ENCODE measurements around the gene TRIL. TPM values are rescaled to one million over a fixed set of nuclear protein-coding genes. Genes with fewer than 3 reads are reported as not detected.

TRIL gene
- total and polyA plus RNA-seq, 2 experiments from 2014 or later = 0.95 to 4.5 TPM

- H3K9me2 ChIP-seq (ENCODE audit: insufficient read depth) = no peaks in the 10 kb centered on the region
- no peak overlapping the region for H3K4me2 ChIP-seq
- H3K79me2 ChIP-seq (replicated peaks; ENCODE audit: insufficient read depth) = no peaks in the 10 kb centered on the region
- Mint-ChIP-seq H3K27ac (no peak overlapping the region; the same call in 1 of the 2 replicates), H3K27me3 (ENCODE audit: insufficient read depth, low read depth, poor library complexity) (no peaks in the 10 kb centered on the region), H3K4me1 (peaks cover 8% of the 10 kb centered on the region; the same call in 2 of the 3 replicates), H3K36me3 (ENCODE audit: low read depth) (peaks cover 14% of the 10 kb centered on the region), H3K9me3 (peaks cover 11% of the 10 kb centered on the region), H3K4me3 (no peak overlapping the region)
- ATAC-seq = no peak
- no peaks in the 10 kb centered on the region for H3F3A ChIP-seq (replicated peaks; ENCODE audit: low read depth)
- H3K4me1 ChIP-seq (ENCODE audit: insufficient read depth) = peaks cover 16% of the 10 kb centered on the region
- no peaks in the 10 kb centered on the region for H4K20me1 ChIP-seq (replicated peaks; ENCODE audit: insufficient read depth)
- no peak overlapping the region for H3K27ac ChIP-seq (ENCODE audit: low read depth)
- no peak for DNase-seq (ENCODE audit: low spot score)
- no peak overlapping the region for H3K4me3 ChIP-seq
- no peak overlapping the region for H2AFZ ChIP-seq
- H3K27me3 ChIP-seq (ENCODE audit: insufficient read depth) = no peaks in the 10 kb centered on the region
- H3K36me3 ChIP-seq (ENCODE audit: insufficient read depth) = no peaks in the 10 kb centered on the region
- TF ChIP-seq EZH2 (IDR thresholded peaks at IDR 0.05; ENCODE audit: low read depth, unreplicated experiment) (no peak), CREB1 (CRISPR knock-in tag; IDR thresholded peaks at IDR 0.05; ENCODE audit: low read depth) (no peak), ZNF114 (CRISPR knock-in tag; IDR thresholded peaks at IDR 0.05) (no peak), CTCF (conservative IDR thresholded peaks at IDR 0.05; ENCODE audit: low read depth in 2 of 2) (no peak), POLR2AphosphoS5 (IDR thresholded peaks at IDR 0.05; ENCODE audit: low read depth) (no peak), ZNF331 (CRISPR knock-in tag; IDR thresholded peaks at IDR 0.05; ENCODE audit: low read depth) (no peak), REST (IDR thresholded peaks at IDR 0.05; ENCODE audit: unreplicated experiment) (no peak)
- TF ChIP-seq, protein P1, sequence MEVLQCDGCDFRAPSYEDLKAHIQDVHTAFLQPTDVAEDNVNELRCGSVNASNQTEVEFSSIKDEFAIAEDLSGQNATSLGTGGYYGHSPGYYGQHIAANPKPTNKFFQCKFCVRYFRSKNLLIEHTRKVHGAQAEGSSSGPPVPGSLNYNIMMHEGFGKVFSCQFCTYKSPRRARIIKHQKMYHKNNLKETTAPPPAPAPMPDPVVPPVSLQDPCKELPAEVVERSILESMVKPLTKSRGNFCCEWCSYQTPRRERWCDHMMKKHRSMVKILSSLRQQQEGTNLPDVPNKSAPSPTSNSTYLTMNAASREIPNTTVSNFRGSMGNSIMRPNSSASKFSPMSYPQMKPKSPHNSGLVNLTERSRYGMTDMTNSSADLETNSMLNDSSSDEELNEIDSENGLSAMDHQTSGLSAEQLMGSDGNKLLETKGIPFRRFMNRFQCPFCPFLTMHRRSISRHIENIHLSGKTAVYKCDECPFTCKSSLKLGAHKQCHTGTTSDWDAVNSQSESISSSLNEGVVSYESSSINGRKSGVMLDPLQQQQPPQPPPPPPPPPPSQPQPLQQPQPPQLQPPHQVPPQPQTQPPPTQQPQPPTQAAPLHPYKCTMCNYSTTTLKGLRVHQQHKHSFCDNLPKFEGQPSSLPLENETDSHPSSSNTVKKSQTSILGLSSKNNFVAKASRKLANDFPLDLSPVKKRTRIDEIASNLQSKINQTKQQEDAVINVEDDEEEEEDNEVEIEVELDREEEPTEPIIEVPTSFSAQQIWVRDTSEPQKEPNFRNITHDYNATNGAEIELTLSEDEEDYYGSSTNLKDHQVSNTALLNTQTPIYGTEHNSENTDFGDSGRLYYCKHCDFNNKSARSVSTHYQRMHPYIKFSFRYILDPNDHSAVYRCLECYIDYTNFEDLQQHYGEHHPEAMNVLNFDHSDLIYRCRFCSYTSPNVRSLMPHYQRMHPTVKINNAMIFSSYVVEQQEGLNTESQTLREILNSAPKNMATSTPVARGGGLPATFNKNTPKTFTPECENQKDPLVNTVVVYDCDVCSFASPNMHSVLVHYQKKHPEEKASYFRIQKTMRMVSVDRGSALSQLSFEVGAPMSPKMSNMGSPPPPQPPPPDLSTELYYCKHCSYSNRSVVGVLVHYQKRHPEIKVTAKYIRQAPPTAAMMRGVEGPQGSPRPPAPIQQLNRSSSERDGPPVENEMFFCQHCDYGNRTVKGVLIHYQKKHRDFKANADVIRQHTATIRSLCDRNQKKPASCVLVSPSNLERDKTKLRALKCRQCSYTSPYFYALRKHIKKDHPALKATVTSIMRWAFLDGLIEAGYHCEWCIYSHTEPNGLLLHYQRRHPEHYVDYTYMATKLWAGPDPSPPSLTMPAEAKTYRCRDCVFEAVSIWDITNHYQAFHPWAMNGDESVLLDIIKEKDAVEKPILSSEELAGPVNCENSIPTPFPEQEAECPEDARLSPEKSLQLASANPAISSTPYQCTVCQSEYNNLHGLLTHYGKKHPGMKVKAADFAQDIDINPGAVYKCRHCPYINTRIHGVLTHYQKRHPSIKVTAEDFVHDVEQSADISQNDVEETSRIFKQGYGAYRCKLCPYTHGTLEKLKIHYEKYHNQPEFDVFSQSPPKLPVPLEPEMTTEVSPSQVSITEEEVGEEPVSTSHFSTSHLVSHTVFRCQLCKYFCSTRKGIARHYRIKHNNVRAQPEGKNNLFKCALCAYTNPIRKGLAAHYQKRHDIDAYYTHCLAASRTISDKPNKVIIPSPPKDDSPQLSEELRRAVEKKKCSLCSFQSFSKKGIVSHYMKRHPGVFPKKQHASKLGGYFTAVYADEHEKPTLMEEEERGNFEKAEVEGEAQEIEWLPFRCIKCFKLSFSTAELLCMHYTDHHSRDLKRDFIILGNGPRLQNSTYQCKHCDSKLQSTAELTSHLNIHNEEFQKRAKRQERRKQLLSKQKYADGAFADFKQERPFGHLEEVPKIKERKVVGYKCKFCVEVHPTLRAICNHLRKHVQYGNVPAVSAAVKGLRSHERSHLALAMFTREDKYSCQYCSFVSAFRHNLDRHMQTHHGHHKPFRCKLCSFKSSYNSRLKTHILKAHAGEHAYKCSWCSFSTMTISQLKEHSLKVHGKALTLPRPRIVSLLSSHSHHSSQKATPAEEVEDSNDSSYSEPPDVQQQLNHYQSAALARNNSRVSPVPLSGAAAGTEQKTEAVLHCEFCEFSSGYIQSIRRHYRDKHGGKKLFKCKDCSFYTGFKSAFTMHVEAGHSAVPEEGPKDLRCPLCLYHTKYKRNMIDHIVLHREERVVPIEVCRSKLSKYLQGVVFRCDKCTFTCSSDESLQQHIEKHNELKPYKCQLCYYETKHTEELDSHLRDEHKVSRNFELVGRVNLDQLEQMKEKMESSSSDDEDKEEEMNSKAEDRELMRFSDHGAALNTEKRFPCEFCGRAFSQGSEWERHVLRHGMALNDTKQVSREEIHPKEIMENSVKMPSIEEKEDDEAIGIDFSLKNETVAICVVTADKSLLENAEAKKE (CRISPR knock-in tag; IDR thresholded peaks at IDR 0.05) = no peak
These were observed 47.3 kb upstream of the TRIL start for GRCh38 chr7:29005406-29005805.

Measured in GM23338 (cell line).